ENCODE measurements around the gene SLC13A5.

DNA sequence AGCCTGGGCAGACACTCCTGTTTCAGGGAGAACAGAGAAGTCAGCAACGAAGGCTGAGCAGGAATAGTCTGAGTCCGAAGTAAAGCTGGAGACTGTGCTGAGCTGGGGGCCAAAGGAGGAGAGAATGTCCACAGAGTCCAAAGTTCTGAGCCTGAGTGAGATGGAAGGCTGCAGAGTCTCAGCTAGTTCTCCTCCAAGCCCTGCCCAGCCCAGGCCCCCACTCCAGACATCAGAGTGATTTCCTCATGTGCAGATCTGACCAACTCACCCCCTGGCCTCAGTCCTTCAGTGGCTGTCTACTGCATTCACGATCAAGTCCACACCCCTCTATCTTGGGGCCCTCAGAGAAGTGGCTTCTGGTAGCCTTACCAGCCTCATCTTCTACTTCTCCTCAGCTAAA is 21.6 kb downstream of the SLC13A5 start:
- TF ChIP-seq POLR2A (IDR thresholded peaks at IDR 0.05) = no peak
- TF ChIP-seq, protein P1, sequence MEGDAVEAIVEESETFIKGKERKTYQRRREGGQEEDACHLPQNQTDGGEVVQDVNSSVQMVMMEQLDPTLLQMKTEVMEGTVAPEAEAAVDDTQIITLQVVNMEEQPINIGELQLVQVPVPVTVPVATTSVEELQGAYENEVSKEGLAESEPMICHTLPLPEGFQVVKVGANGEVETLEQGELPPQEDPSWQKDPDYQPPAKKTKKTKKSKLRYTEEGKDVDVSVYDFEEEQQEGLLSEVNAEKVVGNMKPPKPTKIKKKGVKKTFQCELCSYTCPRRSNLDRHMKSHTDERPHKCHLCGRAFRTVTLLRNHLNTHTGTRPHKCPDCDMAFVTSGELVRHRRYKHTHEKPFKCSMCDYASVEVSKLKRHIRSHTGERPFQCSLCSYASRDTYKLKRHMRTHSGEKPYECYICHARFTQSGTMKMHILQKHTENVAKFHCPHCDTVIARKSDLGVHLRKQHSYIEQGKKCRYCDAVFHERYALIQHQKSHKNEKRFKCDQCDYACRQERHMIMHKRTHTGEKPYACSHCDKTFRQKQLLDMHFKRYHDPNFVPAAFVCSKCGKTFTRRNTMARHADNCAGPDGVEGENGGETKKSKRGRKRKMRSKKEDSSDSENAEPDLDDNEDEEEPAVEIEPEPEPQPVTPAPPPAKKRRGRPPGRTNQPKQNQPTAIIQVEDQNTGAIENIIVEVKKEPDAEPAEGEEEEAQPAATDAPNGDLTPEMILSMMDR (IDR thresholded peaks at IDR 0.05) = no peak
